ENCODE measurements around the gene KRT86.
"Not testable (repeated sequence)": the region's sequence is repeated elsewhere in the genome, so short reads cannot be mapped to it uniquely, and the experiment has no call there.

Gene KRT86

GRCh38 chr12:52338241-52338960 is 64.0 kb downstream of the KRT86 start:
- DNase-seq (ENCODE audit: low read depth): no peak

GRCh38 chr12:52341066-52341580 is 66.7 kb downstream of the KRT86 start:
- no peak for DNase-seq (ENCODE audit: low read depth)

GRCh38 chr12:52342781-52343490 is 68.5 kb downstream of the KRT86 start:
- no peak for DNase-seq (ENCODE audit: low read depth)

GRCh38 chr12:52343550-52343949 is 69.1 kb downstream of the KRT86 start:
- no peak for DNase-seq (ENCODE audit: low read depth)

GRCh38 chr12:52344111-52344510 is 69.7 kb downstream of the KRT86 start:
- DNase-seq (ENCODE audit: low read depth): no peak

- DNase-seq (ENCODE audit: low read depth): not testable (repeated sequence)
These were observed 70.6 kb downstream of the KRT86 start for GRCh38 chr12:52345041-52345440.

GRCh38 chr12:52346593-52346992 is 72.1 kb downstream of the KRT86 start:
- DNase-seq (ENCODE audit: low read depth): no peak

- DNase-seq (ENCODE audit: low read depth): no peak
These were observed 72.6 kb downstream of the KRT86 start for GRCh38 chr12:52347016-52347415.

GRCh38 chr12:52347551-52348510 is 73.4 kb downstream of the KRT86 start:
- DNase-seq (ENCODE audit: low read depth): no peak

GRCh38 chr12:52349196-52349595 is 74.8 kb downstream of the KRT86 start:
- no peak for DNase-seq (ENCODE audit: low read depth)

- no peak for DNase-seq (ENCODE audit: low read depth)
These were observed 75.7 kb downstream of the KRT86 start for GRCh38 chr12:52350021-52350620.

GRCh38 chr12:52350786-52351185 is 76.3 kb downstream of the KRT86 start:
- no peak for DNase-seq (ENCODE audit: low read depth)

GRCh38 chr12:52351196-52352059 is 77.0 kb downstream of the KRT86 start:
- DNase-seq (ENCODE audit: low read depth): no peak

GRCh38 chr12:52352951-52353350 is 78.5 kb downstream of the KRT86 start:
- no peak for DNase-seq (ENCODE audit: low read depth)

GRCh38 chr12:52353766-52354165 is 79.3 kb downstream of the KRT86 start:
- no peak for DNase-seq (ENCODE audit: low read depth)

GRCh38 chr12:52354200-52354599 is 79.8 kb downstream of the KRT86 start:
- no peak for DNase-seq (ENCODE audit: low read depth)

GRCh38 chr12:52355176-52355575 is 80.7 kb downstream of the KRT86 start:
- no peak for DNase-seq (ENCODE audit: low read depth)

- no peak for DNase-seq (ENCODE audit: low read depth)
These were observed 81.8 kb downstream of the KRT86 start for GRCh38 chr12:52356031-52356761.

- DNase-seq (ENCODE audit: low read depth): no peak
These were observed 82.5 kb downstream of the KRT86 start for GRCh38 chr12:52356762-52357580.

All from GM04503 (cell line).